Measurements from ENCODE around the gene PNPLA2.

- peak; percentile 83 for TF ChIP-seq POLR2AphosphoS5 (IDR thresholded peaks at IDR 0.05; ENCODE audit: low read depth, low read length)
- peak in 1 of 2 experiments; percentile 56; a peak in 1 of 4 replicates for TF ChIP-seq REST (IDR thresholded peaks at IDR 0.05; ENCODE audit: insufficient read depth in 1 of 2, low read depth in 2 of 2, low read length in 2 of 2)
- TF ChIP-seq TAF1 (IDR thresholded peaks at IDR 0.05; ENCODE audit: borderline replicate concordance, insufficient read depth, low read length) = peak; percentile 85
- peak; percentile 57 for TF ChIP-seq FOXP2 (optimal IDR thresholded peaks at IDR 0.05; ENCODE audit: borderline replicate concordance, extremely low read depth, extremely low read length, insufficient read depth)
- no peak for TF ChIP-seq SIN3A (IDR thresholded peaks at IDR 0.05; ENCODE audit: borderline replicate concordance, insufficient read depth, low read length)
These were observed 41.1 kb upstream of the PNPLA2 start, which contains the start of gene GATD1 for GRCh38 chr11:777288-778255.
